ENCODE measurements around the gene GABARAPL2.

The GABARAPL2 gene

DNA sequence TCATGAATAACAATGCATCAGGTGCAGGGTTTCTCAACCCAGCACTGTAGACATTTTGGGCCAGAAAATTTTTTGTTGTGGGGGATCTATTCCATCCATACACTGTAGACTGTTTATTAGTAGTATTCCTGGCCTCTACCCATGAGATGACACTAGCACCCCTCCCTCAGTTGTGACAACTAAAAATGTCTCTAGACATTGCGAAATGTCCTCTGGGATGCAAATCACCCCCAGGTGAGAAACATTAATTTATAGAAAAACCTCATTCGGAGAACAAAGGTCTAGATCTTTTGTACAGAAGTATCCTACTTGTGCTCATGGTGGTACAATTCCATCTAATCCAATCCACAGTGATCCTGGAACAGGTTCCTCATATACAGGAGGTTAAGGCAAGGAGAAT is 52.6 kb downstream of the GABARAPL2 start:
- no peaks in the 10 kb centered on the region for H3K9me3 Mint-ChIP-seq
- no peak overlapping the region for H3K4me3 Mint-ChIP-seq
- H3K36me3 Mint-ChIP-seq (ENCODE audit: low read depth): peaks cover 57% of the 10 kb centered on the region
- no peak overlapping the region for H3K27ac Mint-ChIP-seq
- H3K4me1 Mint-ChIP-seq: peaks cover 18% of the 10 kb centered on the region
- TF ChIP-seq, protein P1, sequence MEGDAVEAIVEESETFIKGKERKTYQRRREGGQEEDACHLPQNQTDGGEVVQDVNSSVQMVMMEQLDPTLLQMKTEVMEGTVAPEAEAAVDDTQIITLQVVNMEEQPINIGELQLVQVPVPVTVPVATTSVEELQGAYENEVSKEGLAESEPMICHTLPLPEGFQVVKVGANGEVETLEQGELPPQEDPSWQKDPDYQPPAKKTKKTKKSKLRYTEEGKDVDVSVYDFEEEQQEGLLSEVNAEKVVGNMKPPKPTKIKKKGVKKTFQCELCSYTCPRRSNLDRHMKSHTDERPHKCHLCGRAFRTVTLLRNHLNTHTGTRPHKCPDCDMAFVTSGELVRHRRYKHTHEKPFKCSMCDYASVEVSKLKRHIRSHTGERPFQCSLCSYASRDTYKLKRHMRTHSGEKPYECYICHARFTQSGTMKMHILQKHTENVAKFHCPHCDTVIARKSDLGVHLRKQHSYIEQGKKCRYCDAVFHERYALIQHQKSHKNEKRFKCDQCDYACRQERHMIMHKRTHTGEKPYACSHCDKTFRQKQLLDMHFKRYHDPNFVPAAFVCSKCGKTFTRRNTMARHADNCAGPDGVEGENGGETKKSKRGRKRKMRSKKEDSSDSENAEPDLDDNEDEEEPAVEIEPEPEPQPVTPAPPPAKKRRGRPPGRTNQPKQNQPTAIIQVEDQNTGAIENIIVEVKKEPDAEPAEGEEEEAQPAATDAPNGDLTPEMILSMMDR (IDR thresholded peaks at IDR 0.05; ENCODE audit: unreplicated experiment in 3 of 3): no peak
- no peaks in the 10 kb centered on the region for H3K27me3 Mint-ChIP-seq (ENCODE audit: low read depth)

DNA sequence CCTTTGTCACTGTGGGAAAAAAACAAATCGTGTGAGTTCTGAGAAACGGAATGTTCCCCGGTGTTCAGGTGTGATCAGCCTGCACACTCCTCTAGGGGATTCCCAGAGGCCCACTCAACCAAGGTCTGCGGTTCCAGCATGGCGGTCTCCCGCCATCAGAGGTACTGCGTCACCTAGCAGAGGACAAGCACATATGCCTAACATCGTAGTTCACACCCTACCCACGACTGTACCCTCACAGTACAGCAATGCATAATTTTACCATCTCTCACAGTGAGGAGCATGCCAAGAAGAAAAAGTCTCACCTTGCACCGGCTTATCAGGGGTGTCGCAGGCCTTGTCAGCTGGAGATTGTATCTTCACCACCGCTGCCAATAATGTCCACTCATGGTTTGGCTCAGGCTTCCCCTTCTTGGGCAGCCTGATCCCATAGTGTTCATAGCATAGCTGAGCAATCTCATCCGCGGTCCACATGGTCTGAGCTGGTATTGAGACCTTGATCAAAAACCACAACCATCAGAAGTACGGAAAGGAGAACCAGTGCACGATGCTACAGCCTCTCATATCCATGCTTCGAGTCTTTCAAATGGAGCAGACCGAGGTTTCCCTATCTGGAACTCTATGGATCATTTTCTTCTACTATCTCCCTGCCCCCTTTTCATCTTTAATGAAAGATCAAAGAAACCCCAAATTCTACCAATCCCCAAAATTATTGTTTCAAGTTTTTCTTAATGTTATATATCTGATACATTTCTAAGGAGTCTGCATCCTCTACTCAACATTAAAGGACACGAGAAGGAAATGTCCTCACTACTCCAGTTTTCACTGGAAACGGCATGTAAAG is 54.4 kb downstream of the GABARAPL2 start:
- Mint-ChIP-seq H3K36me3 (ENCODE audit: low read depth) (peaks cover 42% of the 10 kb centered on the region), H3K27me3 (ENCODE audit: low read depth) (no peaks in the 10 kb centered on the region), H3K4me3 (peak overlapping the region; percentile 96 to 98 (median 97)), H3K27ac (peak overlapping the region in 2 of 3 experiments; percentile 6 to 10), H3K4me1 (peaks cover 18% of the 10 kb centered on the region), H3K9me3 (no peaks in the 10 kb centered on the region)
- TF ChIP-seq, protein P1 (IDR thresholded peaks at IDR 0.05; ENCODE audit: unreplicated experiment in 3 of 3): no peak

DNA sequence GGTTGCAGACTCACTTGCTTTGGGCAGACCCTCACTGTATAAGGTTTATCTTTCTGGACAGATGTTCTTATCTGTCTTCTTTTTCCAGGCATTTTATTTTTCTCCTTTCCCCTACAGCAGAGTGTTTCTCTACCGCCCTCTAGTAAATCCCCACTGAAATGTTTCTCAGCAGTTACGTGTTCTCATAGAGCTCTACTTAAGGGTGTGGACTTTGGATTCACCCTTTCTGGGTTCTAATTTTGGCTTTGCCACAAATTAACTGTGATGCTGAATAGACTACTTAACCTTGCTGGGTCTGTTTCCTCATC is 54.9 kb downstream of the GABARAPL2 start:
- H3K27me3 Mint-ChIP-seq (ENCODE audit: low read depth): no peaks in the 10 kb centered on the region
- H3K36me3 Mint-ChIP-seq (ENCODE audit: low read depth): peaks cover 44% of the 10 kb centered on the region
- no peaks in the 10 kb centered on the region for H3K9me3 Mint-ChIP-seq
- peaks cover 18% of the 10 kb centered on the region for H3K4me1 Mint-ChIP-seq
- TF ChIP-seq, protein P1 (IDR thresholded peaks at IDR 0.05; ENCODE audit: unreplicated experiment in 3 of 3): peak; percentile 44 to 55 (median 46)
- H3K4me3 Mint-ChIP-seq: peak overlapping the region; percentile 96 to 98 (median 97)
- peak overlapping the region in 2 of 3 experiments; percentile 6 to 10 for H3K27ac Mint-ChIP-seq

DNA sequence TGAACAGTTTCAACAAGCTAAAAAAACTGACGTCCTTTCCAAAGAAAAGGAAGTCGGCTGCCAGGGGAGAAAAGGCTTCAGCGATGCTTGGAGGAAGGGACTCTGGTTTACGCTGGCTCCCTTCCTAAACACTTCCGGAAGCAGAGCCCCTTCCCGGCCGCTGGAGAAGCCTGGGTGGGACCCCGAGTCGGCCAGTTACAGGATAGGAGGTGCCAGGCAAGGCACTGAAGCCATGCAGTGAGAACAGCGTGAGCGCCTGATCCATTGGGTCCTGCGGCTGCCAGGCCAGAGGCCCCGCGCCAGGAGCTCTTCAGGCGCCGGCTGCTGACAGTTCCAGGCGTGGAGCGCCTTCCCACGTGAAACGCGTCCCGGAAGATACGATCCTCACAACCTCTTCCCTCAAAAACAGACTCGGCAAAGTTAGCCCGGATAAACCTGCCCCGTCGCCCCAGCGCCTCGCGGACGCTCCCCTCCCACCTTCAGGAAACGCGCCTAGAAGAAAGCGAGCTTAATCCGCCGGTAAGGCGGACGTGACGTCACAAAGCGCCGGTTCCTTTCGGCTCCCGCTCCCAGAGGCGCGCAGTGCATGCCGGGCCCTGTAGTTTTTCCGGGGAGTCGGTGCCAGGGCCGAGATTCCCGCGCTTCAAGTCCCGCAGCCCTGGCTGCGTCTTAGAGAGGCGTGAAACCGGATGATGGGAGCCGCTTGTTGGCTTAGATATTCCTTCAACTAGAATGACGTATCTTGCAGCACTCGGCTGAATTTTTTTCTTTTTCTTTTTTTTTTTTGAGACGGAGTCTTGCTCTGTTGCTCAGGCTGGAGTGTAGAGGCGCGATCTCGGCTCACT is 56.8 kb downstream of the GABARAPL2 start, which contains the start of gene ADAT1:
TSS of gene ADAT1 (minus strand) at position 521 of the 845 bp plus-strand sequence. CDS start 2,482 bp downstream, outside the sequence.
- peak within 1 kb of the TSS; percentile 96 to 98 (median 97) for H3K4me3 Mint-ChIP-seq
- H3K9me3 Mint-ChIP-seq: no peaks in the 10 kb centered on the region
- peaks cover 18% of the 10 kb centered on the region for H3K4me1 Mint-ChIP-seq
- H3K27ac Mint-ChIP-seq: peak within 1 kb of the TSS; percentile 94 to 99 (median 98)
- H3K36me3 Mint-ChIP-seq (ENCODE audit: low read depth): peaks cover 46% of the 10 kb centered on the region
- TF ChIP-seq, protein P1 (IDR thresholded peaks at IDR 0.05; ENCODE audit: unreplicated experiment in 3 of 3): no peak
- H3K27me3 Mint-ChIP-seq (ENCODE audit: low read depth): no peaks in the 10 kb centered on the region

DNA sequence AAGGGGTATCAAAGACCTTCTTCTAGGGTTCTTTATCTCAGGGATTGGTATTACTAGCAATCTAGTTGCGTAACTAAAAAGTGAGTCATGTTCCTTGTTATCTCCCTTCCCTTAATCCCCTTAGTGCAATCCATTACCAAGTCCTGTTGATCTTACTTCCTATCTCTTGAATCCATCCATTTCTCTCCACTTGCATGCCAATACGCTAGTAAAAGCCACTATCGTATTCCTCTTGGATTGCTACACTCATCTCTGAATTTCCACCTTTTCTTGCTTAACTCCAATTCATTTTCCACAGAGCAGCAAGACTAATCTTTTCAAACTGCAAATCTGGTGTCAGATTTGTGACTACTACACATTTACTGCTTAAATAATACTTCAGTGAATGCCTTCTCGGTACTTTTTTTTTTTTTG is 58.7 kb downstream of the GABARAPL2 start:
- H3K36me3 Mint-ChIP-seq (ENCODE audit: low read depth): peaks cover 55% of the 10 kb centered on the region
- no peaks in the 10 kb centered on the region for H3K27me3 Mint-ChIP-seq (ENCODE audit: low read depth)
- H3K9me3 Mint-ChIP-seq: no peaks in the 10 kb centered on the region
- H3K4me1 Mint-ChIP-seq: peaks cover 18% of the 10 kb centered on the region
- H3K4me3 Mint-ChIP-seq: peak overlapping the region; percentile 13 to 62 (median 37)
- TF ChIP-seq, protein P1 (IDR thresholded peaks at IDR 0.05; ENCODE audit: unreplicated experiment in 3 of 3): no peak
- H3K27ac Mint-ChIP-seq: peak overlapping the region in 2 of 3 experiments; percentile 9 to 41

Measured in nephron (organoid).